Endothelial cell (in vitro differentiated cells): Measurements from ENCODE around the gene TSHZ2. TPM values are rescaled to one million over a fixed set of nuclear protein-coding genes. Genes with fewer than 3 reads are reported as not detected.

Experiments
- DNase-seq: peaks from one replicate; pipeline ENCODE4 v3.0.0; 2021; ENCODE audit warnings: low spot score
- H3K27ac Mint-ChIP-seq: one replicate; pipeline ENCODE4 v1.8.0; 2021; ENCODE audit warnings: mixed read lengths, inconsistent platforms; ENCODE audit not compliant: unreplicated experiment
- H3K27me3 Mint-ChIP-seq: one replicate; pipeline ENCODE4 v1.8.0; 2021; ENCODE audit warnings: mild to moderate bottlenecking, moderate library complexity, mixed read lengths, inconsistent platforms; ENCODE audit not compliant: unreplicated experiment
- H3K36me3 Mint-ChIP-seq: one replicate; pipeline ENCODE4 v1.8.0; 2021; ENCODE audit warnings: mild to moderate bottlenecking, low read depth, mixed read lengths, inconsistent platforms; ENCODE audit not compliant: unreplicated experiment
- H3K4me1 Mint-ChIP-seq: one replicate; pipeline ENCODE4 v1.8.0; 2021; ENCODE audit warnings: mild to moderate bottlenecking, mixed read lengths, inconsistent platforms; ENCODE audit not compliant: unreplicated experiment
- H3K4me3 Mint-ChIP-seq: one replicate; pipeline ENCODE4 v1.8.0; 2021; ENCODE audit warnings: mild to moderate bottlenecking, mixed read lengths, inconsistent platforms; ENCODE audit not compliant: unreplicated experiment
- H3K9me3 Mint-ChIP-seq: one replicate; pipeline ENCODE4 v1.8.0; 2021; ENCODE audit warnings: mixed read lengths, inconsistent platforms; ENCODE audit not compliant: unreplicated experiment
- CTCF ChIP-seq: fragments of 200-600 bp; sonication (generic); IDR thresholded peaks from one replicate; pipeline ENCODE4 v1.5.0; 2021; ENCODE audit warnings: antibody characterized with exemption; ENCODE audit not compliant: unreplicated experiment
- total RNA-seq: library from RNA; stranded (reverse); fragmentation: NEBNext Ultra II Directional; extraction: Animal tissue kit (Norgen Biotek cat#: 25700); gene quantifications from one replicate; pipeline ENCODE4 v1.2.1, GENCODE V29; 2021; ENCODE audit not compliant: unreplicated experiment

TSHZ2 gene
- total RNA-seq, 1 donor from 2014 or later: 2.3 TPM

GRCh38 chr20:53296451-53297153 lies 324.4 kb downstream of the TSHZ2 start:
- no peaks in the 10 kb centered on the region for H3K27me3 Mint-ChIP-seq
- no peak overlapping the region for H3K27ac Mint-ChIP-seq
- no peak overlapping the region for H3K4me3 Mint-ChIP-seq
- H3K9me3 Mint-ChIP-seq: no peaks in the 10 kb centered on the region
- H3K36me3 Mint-ChIP-seq: no peaks in the 10 kb centered on the region
- TF ChIP-seq CTCF: no peak
- peaks cover 6% of the 10 kb centered on the region for H3K4me1 Mint-ChIP-seq
- DNase-seq: no peak

GRCh38 chr20:53297154-53297529 lies 325.0 kb downstream of the TSHZ2 start:
- TF ChIP-seq CTCF: no peak
- H3K27ac Mint-ChIP-seq: no peak overlapping the region
- DNase-seq: no peak
- H3K36me3 Mint-ChIP-seq: no peaks in the 10 kb centered on the region
- no peaks in the 10 kb centered on the region for H3K9me3 Mint-ChIP-seq
- no peaks in the 10 kb centered on the region for H3K27me3 Mint-ChIP-seq
- peaks cover 8% of the 10 kb centered on the region for H3K4me1 Mint-ChIP-seq
- no peak overlapping the region for H3K4me3 Mint-ChIP-seq

DNA sequence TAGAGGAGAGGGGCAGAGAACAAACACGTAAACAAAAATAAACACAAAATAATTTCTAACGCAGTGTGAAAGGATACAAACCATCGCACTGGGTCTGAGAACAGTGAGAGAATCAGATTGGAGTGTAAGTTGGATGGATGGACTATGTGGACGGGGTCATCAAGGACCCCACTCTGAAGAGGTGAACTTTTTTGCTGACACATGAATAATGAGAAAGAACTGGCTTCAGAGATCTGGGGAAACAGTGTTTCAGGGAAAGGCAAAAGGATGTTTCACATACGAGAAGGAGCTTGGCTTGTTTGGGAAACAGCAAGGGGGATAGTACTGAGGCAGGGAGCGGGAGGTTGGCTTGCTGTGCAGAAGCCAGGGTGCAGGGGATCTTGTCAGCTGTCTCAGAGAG lies 326.1 kb downstream of the TSHZ2 start:
- DNase-seq: no peak
- no peaks in the 10 kb centered on the region for H3K9me3 Mint-ChIP-seq
- peaks cover 18% of the 10 kb centered on the region for H3K4me1 Mint-ChIP-seq
- no peak overlapping the region for H3K4me3 Mint-ChIP-seq
- no peak overlapping the region for H3K27ac Mint-ChIP-seq
- no peaks in the 10 kb centered on the region for H3K27me3 Mint-ChIP-seq
- TF ChIP-seq CTCF: no peak
- H3K36me3 Mint-ChIP-seq: no peaks in the 10 kb centered on the region

DNA sequence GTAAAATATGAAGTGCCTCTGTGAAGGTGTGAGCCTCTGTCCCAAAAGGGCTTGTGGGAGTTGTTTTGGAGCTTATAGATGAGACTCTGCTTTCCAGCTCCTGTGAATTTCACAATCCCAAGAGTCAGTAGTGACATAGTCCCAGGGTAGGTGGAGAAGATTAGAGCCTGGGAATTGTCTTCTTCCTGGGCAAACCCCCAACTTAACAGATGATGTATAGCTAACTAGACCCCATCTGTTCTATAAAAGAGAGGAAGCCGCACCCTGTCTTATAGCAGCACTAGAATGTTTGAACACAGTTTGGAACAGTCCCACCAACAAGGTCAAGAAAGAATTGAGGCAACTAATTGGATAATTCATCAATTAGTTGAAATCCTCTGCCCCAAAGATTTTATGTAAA lies 326.8 kb downstream of the TSHZ2 start:
- H3K9me3 Mint-ChIP-seq: no peaks in the 10 kb centered on the region
- peaks cover 18% of the 10 kb centered on the region for H3K4me1 Mint-ChIP-seq
- DNase-seq: no peak
- TF ChIP-seq CTCF: no peak
- no peak overlapping the region for H3K27ac Mint-ChIP-seq
- no peak overlapping the region for H3K4me3 Mint-ChIP-seq
- H3K27me3 Mint-ChIP-seq: no peaks in the 10 kb centered on the region
- H3K36me3 Mint-ChIP-seq: no peaks in the 10 kb centered on the region

DNA sequence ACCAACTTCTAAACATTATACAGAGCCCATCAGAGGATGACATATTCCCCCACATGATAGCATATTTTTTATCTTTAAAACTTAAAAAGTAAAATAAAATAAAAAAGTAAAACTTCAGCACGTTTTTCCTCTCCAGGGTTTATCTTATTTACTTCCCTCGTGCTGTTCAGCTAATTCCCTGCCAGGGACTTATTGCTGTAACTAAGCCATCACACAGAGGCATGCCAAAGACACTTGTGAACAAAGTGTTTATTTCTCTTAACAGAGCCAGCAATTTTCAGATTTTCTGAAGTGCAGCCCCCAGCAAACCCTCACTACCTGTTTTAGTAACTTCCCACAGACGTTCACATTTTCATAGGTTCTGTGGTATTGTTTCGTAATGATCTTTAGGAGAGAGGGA lies 327.7 kb downstream of the TSHZ2 start:
- H3K36me3 Mint-ChIP-seq: no peaks in the 10 kb centered on the region
- peaks cover 20% of the 10 kb centered on the region for H3K4me1 Mint-ChIP-seq
- TF ChIP-seq CTCF: no peak
- no peak overlapping the region for H3K27ac Mint-ChIP-seq
- H3K9me3 Mint-ChIP-seq: no peaks in the 10 kb centered on the region
- no peak overlapping the region for H3K4me3 Mint-ChIP-seq
- no peak for DNase-seq
- no peaks in the 10 kb centered on the region for H3K27me3 Mint-ChIP-seq
